ENCODE results near the gene SCAMP3. TPM values are rescaled to one million over a fixed set of nuclear protein-coding genes. Genes with fewer than 3 reads are reported as not detected.

SCAMP3 gene
- total and polyA plus RNA-seq, 2 donors from 2014 or later = 66.7 to 89.1 TPM

DNA sequence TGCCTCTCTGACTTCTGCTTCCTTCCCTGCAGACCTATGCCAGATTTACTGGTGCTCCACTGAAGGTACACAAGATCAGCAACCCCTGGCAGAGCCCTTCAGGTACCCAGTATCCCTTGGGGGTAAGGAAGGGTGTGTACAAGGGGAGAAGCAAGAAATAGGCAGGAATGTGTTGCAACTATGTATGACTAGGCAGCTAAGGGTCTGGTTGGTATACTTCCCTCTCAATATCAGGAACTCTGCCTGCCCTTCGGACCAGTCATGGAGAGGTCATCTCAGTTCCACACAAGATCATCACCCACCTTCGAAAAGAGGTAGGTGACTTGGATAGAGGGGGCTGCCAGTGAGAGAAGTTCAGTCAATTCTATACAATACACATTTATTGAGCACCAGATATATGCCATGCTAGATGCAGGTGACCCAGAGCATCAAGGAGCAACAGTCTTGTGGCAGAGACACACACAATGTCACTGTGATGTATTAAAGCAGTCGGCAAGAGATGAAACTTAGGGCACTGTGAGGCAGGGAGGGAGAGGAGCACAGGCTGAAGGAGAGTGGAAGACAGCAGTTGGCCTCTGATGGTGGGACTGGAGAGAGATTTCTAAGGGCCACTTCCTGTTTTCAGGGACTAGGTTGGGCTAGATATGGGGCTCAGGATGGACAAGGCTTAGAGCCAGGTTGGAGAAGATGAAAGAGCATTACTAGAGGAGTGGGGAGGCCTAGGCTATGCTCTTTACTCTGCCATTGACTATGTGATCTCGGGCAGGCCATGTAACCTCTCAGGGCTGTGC lies 51.7 kb downstream of the SCAMP3 start:
- intact Hi-C loops (cut with DNase I) = no loop called here
- Histone ChIP-seq H3K4me1 (ENCODE audit: control insufficient read depth in 2 of 3, insufficient read depth in 2 of 3, low read depth in 1 of 3, low read length in 3 of 3) (peaks cover 0 to 13% (median 9%) of the 10 kb centered on the region in 3 donors), H3K9me3 (ENCODE audit: control insufficient read depth in 2 of 3, insufficient read depth in 1 of 3, low read length in 3 of 3) (no peaks in the 10 kb centered on the region), H3K36me3 (ENCODE audit: control insufficient read depth in 2 of 3, insufficient read depth in 3 of 3, low read length in 3 of 3) (peaks cover under 1 to 5% (median 2%) of the 10 kb centered on the region in 3 donors), H3K27me3 (ENCODE audit: control insufficient read depth, insufficient read depth, low read length) (no peaks in the 10 kb centered on the region), H3K9ac (ENCODE audit: low read length in 3 of 3) (peak overlapping the region in 1 of 3 donors; percentile 99), H3K4me3 (ENCODE audit: low read length in 3 of 3) (no peak overlapping the region), H3K27ac (ENCODE audit: low read depth in 2 of 2, low read length in 2 of 2) (no peak overlapping the region)
- TF ChIP-seq, protein P1, sequence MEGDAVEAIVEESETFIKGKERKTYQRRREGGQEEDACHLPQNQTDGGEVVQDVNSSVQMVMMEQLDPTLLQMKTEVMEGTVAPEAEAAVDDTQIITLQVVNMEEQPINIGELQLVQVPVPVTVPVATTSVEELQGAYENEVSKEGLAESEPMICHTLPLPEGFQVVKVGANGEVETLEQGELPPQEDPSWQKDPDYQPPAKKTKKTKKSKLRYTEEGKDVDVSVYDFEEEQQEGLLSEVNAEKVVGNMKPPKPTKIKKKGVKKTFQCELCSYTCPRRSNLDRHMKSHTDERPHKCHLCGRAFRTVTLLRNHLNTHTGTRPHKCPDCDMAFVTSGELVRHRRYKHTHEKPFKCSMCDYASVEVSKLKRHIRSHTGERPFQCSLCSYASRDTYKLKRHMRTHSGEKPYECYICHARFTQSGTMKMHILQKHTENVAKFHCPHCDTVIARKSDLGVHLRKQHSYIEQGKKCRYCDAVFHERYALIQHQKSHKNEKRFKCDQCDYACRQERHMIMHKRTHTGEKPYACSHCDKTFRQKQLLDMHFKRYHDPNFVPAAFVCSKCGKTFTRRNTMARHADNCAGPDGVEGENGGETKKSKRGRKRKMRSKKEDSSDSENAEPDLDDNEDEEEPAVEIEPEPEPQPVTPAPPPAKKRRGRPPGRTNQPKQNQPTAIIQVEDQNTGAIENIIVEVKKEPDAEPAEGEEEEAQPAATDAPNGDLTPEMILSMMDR (IDR thresholded peaks at IDR 0.05; ENCODE audit: borderline replicate concordance, extremely low read depth, insufficient read depth) = no peak
- FAIRE-seq = no peak
- DNase-seq = peak in 1 of 5 donors; percentile 8

DNA sequence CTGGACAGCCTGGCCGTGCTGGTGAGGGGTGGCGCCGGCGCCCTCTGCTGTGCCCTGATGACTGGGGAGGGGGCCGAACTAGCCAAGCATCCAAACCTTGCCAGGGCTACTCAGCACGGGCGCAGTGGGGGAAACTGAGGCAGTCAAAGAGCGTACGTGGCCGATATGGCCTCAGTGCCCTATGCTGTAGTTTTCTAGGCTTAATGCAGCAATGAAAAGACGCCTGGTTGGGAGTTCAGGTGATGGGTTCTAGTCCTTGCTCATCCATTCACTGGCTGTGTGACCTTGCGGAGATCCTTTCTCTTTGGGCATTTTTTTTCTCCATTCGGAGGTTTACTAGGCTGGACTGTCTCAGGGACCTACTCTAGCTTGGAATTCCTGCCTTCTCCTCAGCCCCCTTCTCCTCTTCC lies 52.8 kb downstream of the SCAMP3 start:
- no peaks in the 10 kb centered on the region for H3K27me3 ChIP-seq (ENCODE audit: control insufficient read depth, insufficient read depth, low read length)

DNA sequence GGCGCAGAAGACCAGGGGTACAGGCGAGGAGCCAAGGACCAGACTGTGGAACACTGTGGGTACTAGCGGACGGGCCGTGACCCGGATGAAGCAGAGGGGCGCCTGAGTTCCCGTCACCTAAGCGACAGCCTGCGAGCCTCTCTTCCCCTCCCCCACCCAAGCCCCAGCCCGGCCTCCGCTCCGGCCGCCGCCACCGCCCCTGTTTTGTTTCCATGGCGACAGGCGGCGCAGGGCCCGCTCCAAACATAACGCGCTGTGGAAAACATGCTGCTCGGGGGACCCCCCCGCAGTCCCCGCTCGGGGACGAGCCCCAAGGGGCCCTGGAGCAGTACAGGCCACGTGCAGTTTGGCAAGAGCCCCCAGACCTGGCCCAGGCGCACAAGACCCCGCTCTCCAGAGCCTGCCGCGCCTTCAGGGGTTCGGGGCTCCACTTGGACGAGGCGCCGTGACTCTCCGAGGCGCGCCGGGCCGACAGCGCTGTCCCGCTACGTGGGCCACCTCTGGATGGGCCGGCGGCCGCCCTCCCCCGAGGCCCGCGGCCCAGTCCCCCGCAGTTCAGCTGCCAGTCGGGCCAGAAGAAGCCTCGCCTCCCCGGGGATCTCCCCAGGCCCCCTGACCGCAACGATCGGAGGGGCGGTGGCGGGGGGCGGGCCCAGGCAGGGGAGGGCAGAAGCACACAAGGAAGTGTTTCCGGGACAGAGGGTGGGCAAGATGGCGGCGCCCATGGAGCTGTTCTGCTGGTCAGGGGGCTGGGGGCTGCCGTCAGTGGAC lies 53.4 kb downstream of the SCAMP3 start, which contains the start of gene MTX1:
Gene MTX1, plus strand, starts transcription at position 155 of the 771 bp plus-strand sequence. Its CDS starts 110 bp downstream, at position 265.
- TF ChIP-seq, protein P1 (IDR thresholded peaks at IDR 0.05; ENCODE audit: borderline replicate concordance, extremely low read depth, insufficient read depth) = no peak
- peak; percentile 94 to 97 (median 95) for DNase-seq
- H3K27me3 ChIP-seq (ENCODE audit: control insufficient read depth, insufficient read depth, low read length) = no peaks in the 10 kb centered on the region

More for the DNA sequence above, 52.8 kb downstream of the SCAMP3 start:
- DNase-seq (no peak), FAIRE-seq (no peak)
- TF ChIP-seq, protein P1 (IDR thresholded peaks at IDR 0.05; ENCODE audit: borderline replicate concordance, extremely low read depth, insufficient read depth) = no peak
- H3K36me3 ChIP-seq (ENCODE audit: control insufficient read depth in 2 of 3, insufficient read depth in 3 of 3, low read length in 3 of 3) = peaks cover 0 to 5% (median 2%) of the 10 kb centered on the region in 3 donors
- H3K4me3 ChIP-seq (ENCODE audit: low read length in 3 of 3) = peak overlapping the region; percentile 92 to 100 (median 98)
- intact Hi-C loops (cut with DNase I) = no loop called here
- peak overlapping the region; percentile 74 to 99 (median 80) for H3K9ac ChIP-seq (ENCODE audit: low read length in 3 of 3)
- peaks cover 0 to 13% (median 9%) of the 10 kb centered on the region in 3 donors for H3K4me1 ChIP-seq (ENCODE audit: control insufficient read depth in 2 of 3, insufficient read depth in 2 of 3, low read depth in 1 of 3, low read length in 3 of 3)
- H3K9me3 ChIP-seq (ENCODE audit: control insufficient read depth in 2 of 3, insufficient read depth in 1 of 3, low read length in 3 of 3) = no peaks in the 10 kb centered on the region
- peak overlapping the region; percentile 97 to 100 for H3K27ac ChIP-seq (ENCODE audit: low read depth in 2 of 2, low read length in 2 of 2)

More for the DNA sequence above, 53.4 kb downstream of the SCAMP3 start, which contains the start of gene MTX1:
- peak within 1 kb of the TSS; percentile 97 to 100 for H3K27ac ChIP-seq (ENCODE audit: low read depth in 2 of 2, low read length in 2 of 2)
- H3K9me3 ChIP-seq (ENCODE audit: control insufficient read depth in 2 of 3, insufficient read depth in 1 of 3, low read length in 3 of 3) = no peaks in the 10 kb centered on the region
- intact Hi-C loops (cut with DNase I) = no loop called here
- H3K36me3 ChIP-seq (ENCODE audit: control insufficient read depth in 2 of 3, insufficient read depth in 3 of 3, low read length in 3 of 3) = peaks cover 0 to 5% (median 2%) of the 10 kb centered on the region in 3 donors
- H3K9ac ChIP-seq (ENCODE audit: low read length in 3 of 3) = peak within 1 kb of the TSS; percentile 74 to 99 (median 80)
- no peak for FAIRE-seq
- peaks cover 0 to 13% (median 9%) of the 10 kb centered on the region in 3 donors for H3K4me1 ChIP-seq (ENCODE audit: control insufficient read depth in 2 of 3, insufficient read depth in 2 of 3, low read depth in 1 of 3, low read length in 3 of 3)
- H3K4me3 ChIP-seq (ENCODE audit: low read length in 3 of 3) = peak within 1 kb of the TSS; percentile 92 to 100 (median 98)
